NCI-H1092 treated with DMSO at 0.1 percent for 48 hours (cell line): ENCODE measurements around the gene RALGPS2.
"Not testable (repeated sequence)": the region's sequence is repeated elsewhere in the genome, so short reads cannot be mapped to it uniquely, and the experiment has no call there.

ENCODE experiments used
- DNase-seq: peaks from one replicate; lab custom pipeline; 2025; lab: John Stamatoyannopoulos, UW

Gene RALGPS2

GRCh38 chr1:178781533-178782330 is 56.7 kb downstream of the RALGPS2 start:
- DNase-seq, result no peak

GRCh38 chr1:178784131-178784536 is 59.1 kb downstream of the RALGPS2 start:
- DNase-seq, result no peak

GRCh38 chr1:178792394-178792793 is 67.3 kb downstream of the RALGPS2 start:
- no peak for DNase-seq

GRCh38 chr1:178796013-178796412 is 71.0 kb downstream of the RALGPS2 start:
- DNase-seq, result no peak

- no peak for DNase-seq
These were observed 72.5 kb downstream of the RALGPS2 start for GRCh38 chr1:178797590-178797989.

- DNase-seq, result no peak
These were observed 73.3 kb downstream of the RALGPS2 start for GRCh38 chr1:178798232-178798861.

GRCh38 chr1:178802873-178803272 is 77.8 kb downstream of the RALGPS2 start:
- no peak for DNase-seq

- DNase-seq, result no peak
These were observed 81.7 kb downstream of the RALGPS2 start for GRCh38 chr1:178806665-178807300.

GRCh38 chr1:178808529-178808928 is 83.5 kb downstream of the RALGPS2 start:
- DNase-seq, result no peak

- DNase-seq, result no peak
These were observed 85.5 kb downstream of the RALGPS2 start for GRCh38 chr1:178810585-178810984.

GRCh38 chr1:178818416-178818815 is 93.4 kb downstream of the RALGPS2 start:
- no peak for DNase-seq

- no peak for DNase-seq
These were observed 94.1 kb downstream of the RALGPS2 start for GRCh38 chr1:178819123-178819522.

- no peak for DNase-seq
These were observed 96.3 kb downstream of the RALGPS2 start for GRCh38 chr1:178821134-178821866.

GRCh38 chr1:178825167-178825566 is 100.1 kb downstream of the RALGPS2 start:
- DNase-seq, result no peak

GRCh38 chr1:178844436-178844835 is 119.4 kb downstream of the RALGPS2 start:
- DNase-seq, result no peak

- DNase-seq, result no peak
These were observed 121.3 kb downstream of the RALGPS2 start for GRCh38 chr1:178846306-178846705.

GRCh38 chr1:178847396-178847849 is 122.4 kb downstream of the RALGPS2 start:
- DNase-seq, result no peak

GRCh38 chr1:178847919-178848318 is 122.9 kb downstream of the RALGPS2 start:
- not testable (repeated sequence) for DNase-seq

GRCh38 chr1:178849918-178850317 is 124.9 kb downstream of the RALGPS2 start:
- no peak for DNase-seq

GRCh38 chr1:178857126-178857525 is 132.1 kb downstream of the RALGPS2 start:
- no peak for DNase-seq

- no peak for DNase-seq
These were observed 137.4 kb downstream of the RALGPS2 start for GRCh38 chr1:178862416-178862815.

- no peak for DNase-seq
These were observed 137.8 kb downstream of the RALGPS2 start for GRCh38 chr1:178862864-178863263.
